CD1c-positive myeloid dendritic cell (primary cell): ENCODE data around the gene LAG3.
"Not testable (repeated sequence)": the region's sequence is repeated elsewhere in the genome, so short reads cannot be mapped to it uniquely, and the experiment has no call there.

Experiments used
- DNase-seq: peaks from one replicate; pipeline ENCODE4 v3.0.0-alpha.2; 2016; ENCODE audit errors: extremely low spot score

Gene LAG3

DNA sequence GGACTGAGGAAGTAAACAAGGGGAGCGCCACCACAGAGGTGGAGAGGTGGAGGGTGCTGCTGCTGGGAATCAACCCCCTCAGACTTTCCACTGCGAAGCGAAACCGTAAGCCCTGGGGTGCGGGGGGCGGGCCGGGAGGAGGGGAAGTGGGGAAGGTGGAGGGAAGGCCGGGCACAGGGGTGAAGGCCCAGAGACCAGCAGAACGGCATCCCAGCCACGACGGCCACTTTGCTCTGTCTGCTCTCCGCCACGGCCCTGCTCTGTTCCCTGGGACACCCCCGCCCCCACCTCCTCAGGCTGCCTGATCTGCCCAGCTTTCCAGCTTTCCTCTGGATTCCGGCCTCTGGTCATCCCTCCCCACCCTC, at the start of gene LAG3:
Gene LAG3, plus strand, starts transcription at position 190 of the 365 bp plus-strand sequence. CDS start 333 bp downstream, outside the sequence.
- peak; percentile 31 for DNase-seq

DNA sequence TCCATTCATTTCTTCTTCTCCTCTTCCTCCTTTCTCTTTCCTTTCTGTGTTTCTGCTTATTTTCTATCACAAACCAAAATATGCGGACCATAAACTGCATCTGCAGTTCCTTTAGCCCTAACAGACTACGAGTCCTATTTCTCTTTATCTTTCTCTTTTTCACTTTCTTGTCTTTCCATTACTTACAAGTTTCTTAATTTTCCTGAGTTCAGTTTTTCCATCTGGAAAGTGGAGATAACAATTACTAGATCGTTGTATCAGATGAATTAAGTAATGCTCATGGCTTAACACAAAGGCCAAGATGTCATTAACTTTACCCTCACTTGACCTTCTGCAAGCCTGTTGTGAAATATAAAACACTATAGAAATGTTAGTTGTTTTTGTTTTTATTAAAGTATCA, 49.5 kb upstream of the LAG3 start:
- no peak for DNase-seq

DNA sequence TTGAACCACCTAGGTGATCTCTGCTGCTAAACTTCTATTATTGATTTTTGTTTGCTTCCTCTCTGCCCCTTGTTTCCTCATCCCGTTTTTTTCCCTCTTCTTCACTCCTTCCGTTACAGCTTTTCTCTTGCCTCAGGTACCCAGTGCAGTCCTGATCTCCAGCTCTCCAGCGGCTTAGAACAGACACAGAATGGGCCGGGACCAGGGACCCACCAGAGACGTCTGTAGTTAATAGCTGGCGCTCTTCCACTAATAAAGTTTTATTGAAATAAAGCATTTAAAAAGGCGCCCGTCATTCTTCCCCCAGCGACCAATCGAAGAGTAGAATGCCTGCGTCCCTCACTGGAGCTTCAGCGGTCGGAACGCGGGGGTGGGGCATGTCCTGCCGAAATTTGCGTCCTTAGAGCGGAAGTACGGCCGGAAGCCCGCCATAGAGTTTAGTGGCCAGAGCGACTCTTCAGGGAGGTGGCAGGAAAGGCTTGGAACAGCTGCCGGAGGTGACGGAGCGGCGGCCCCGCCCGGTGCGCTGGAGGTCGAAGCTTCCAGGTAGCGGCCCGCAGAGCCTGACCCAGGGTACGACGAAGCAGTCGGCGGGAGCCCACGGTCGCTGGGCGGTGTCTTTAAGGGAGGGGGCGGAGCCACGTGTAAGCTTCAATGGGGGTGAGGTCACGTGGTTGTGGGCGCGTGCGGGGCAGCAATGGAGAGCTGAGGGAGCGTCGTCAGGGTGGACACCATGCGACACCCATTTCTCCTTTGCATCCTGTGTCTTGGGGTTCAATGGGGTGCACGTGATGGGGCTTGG, 48.5 kb upstream of the LAG3 start, which contains the start of gene COPS7A:
Gene COPS7A, plus strand, starts transcription at position 440 of the 802 bp plus-strand sequence. CDS start 611 bp downstream, outside the sequence.
- DNase-seq = peak; percentile 98

DNA sequence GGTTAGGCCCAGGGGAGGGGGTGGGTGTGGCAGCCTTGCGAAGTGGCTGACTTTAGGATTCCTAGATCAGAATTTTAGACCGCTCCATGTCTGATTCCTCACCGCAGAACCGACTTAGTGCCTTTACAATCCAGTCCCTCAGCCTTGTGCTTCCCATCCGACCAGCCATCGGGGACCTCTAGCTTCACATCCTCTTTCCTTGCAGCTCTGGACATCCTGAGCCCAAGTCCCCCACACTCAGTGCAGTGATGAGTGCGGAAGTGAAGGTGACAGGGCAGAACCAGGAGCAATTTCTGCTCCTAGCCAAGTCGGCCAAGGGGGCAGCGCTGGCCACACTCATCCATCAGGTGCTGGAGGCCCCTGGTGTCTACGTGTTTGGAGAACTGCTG, 47.9 kb upstream of the LAG3 start:
- DNase-seq = peak; percentile 77

DNA sequence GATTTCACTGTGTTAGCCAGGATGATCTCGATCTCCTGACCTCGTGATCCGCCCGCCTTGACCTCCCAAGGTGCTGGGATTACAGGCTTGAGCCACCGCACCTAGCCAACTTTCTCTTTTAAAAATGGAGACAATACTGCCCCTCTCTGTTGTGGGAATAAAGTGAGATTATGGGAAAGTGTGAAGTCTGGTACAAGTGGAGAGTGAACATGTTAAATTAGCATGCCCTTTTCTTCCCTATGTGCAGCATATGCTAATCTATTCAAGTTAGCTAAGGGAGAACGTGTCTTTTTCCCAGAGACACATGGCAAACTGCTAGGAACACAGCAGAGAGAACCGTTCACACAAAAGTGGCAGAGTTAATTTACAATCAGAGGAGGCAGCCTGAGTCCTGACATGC, 47.0 kb upstream of the LAG3 start:
- no peak for DNase-seq

DNA sequence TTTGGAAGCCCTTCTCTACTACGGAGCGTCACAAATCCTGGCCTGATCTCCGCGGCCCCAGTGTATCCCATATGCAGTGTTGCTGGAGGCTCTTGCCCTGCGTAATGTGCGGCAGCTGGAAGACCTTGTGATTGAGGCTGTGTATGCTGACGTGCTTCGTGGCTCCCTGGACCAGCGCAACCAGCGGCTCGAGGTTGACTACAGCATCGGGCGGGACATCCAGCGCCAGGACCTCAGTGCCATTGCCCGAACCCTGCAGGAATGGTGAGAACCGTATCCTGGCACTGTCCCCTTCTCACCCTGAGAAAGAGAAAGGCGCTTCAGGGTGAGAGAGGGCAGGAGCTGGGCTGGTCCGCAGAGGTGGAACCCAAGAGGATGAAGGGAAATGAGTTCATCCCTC, 43.1 kb upstream of the LAG3 start:
- DNase-seq = no peak

DNA sequence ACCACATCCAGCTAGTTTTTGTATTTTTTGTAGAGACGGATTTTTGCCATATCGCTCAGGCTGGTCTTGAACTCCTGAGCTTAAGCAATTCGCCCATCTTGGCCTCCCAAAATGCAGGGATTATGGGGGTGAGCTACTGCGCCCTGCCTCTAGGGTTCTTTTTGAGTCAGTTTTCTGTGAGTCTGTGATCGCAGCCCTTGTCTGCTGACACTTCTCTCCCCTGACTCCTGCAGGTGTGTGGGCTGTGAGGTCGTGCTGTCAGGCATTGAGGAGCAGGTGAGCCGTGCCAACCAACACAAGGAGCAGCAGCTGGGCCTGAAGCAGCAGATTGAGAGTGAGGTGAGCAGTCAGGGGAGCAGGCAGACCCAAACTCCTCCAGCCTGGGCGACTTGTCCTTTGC, 42.2 kb upstream of the LAG3 start:
- DNase-seq = no peak

DNA sequence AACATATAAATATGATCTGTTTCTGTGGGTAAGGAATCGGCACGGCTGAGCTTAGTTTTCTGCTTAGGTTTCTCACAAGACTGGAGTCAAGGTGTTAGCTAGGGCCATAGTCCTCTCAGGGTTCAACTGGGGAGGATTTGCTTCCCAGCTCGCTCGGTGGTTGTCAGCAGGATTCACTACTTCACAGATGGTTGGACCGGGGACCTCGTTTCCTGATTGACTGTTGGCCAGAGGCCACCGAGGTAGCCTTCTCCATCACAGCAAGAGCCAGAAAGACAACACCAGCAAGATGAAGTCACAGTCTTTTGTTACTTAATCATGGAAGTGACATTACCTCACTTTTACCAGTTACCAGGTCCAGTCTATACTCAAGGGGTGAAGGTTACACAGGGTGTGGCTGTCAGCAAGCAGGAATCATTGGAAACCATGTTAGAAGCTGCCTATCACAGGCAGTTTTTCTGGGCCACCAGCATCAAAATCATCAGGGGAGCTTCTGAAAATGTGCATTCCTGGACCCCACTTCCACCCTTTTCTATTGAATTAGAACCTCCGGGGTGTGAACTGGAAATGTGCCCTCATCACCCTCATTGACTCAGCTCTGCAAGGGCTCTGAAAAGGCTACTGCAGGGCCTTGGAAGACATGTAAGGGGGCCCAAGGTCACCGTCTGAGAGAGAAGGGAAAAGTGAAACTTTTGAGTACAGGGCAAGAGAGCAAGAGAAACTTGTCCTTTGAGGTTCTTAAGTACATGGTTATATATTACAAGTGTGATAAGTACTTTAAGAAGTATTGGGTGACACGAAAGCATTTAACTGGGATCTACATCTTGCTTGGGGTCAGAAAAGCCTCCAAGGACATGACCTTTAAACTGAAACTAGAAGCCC, 37.6 kb upstream of the LAG3 start:
- no peak for DNase-seq

DNA sequence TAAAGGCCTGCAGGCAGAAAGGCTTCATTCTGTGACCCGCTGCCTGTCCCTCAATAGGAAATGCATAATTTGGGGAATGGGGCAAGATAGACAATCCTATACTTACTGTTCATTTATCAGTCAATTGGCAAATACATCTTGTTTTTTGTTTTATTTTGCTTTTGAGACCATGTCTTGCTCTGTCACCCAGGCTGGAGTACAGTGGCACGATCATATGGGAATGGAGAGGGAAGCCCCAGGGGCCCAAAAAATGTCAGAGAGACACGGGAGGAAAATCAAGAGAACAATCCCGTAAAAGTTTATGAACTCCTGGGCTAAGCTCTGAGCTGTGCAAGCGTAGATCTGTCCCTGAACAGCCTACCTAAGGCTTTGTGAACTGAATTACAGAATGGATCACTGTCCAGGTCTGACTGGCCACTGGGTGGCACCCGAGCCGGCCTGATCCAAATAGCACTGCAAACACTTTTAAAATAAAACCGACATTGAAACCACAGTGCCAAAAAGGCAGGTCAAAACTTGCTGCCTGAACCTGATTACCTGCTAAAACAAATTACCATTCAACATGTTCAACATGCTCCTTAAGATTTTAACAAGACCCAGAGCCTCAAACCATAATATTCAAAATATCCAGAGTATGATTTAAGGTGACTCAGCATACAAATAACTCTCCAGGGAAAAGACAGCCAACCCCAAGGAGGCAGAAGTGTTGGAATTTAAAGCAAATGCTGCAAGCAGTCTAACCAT, 36.7 kb upstream of the LAG3 start:
- peak; percentile 55 for DNase-seq

DNA sequence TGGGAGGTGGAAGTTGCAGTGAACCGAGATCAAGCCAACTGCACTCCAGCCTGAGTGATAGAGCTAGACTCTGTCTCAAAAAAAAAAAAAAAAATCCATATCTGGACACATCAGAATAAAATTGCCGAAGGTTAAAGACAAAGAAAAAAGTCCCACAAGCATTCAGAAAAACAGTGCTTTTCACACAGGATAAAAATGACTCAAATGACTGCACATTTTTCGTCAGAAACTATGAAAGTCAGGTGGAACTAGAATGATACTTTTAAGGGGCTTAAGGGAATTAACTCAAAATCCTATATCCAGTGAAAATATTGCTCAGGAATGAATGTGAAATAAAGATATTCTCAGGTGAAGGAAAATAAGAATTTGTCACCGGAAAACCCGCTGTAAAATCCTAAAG, 35.6 kb upstream of the LAG3 start:
- no peak for DNase-seq

DNA sequence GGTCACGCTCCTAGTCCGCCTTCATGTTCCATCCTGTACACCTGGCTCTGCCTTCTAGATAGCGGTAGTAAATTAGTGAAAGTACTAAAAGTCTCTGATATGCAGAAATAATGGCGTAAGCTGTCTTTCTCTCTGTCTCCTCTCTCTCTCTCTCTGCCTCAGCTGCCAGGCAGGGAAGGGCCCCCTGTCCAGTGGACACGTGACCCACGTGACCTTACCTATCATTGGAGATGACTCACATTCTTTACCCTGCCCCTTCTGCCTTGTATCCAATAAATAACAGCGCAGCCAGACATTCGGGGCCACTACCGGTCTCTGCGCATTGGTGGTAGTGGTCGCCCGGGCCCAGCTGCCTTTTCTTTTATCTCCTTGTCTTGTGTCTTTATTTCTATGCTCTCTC, 30.2 kb upstream of the LAG3 start:
- DNase-seq = not testable (repeated sequence)

DNA sequence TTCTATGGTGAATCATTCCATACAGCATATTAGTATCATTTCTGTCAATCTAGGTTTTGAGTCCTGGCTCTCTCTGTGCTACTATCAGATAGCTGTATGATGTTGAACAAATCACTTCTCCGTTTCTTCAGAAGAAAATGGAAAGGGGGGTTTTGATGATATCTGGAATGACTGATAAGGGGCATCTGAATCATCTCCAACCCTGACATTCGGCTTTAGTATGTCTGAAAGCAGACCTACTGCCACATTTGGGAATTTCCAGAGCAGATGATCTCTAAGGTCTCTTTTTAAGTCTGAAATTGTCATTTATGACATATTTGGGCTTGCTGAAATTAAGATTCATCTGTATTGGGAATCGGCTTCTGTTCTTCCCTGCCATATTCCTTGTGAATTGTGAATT, 29.5 kb upstream of the LAG3 start:
- no peak for DNase-seq

DNA sequence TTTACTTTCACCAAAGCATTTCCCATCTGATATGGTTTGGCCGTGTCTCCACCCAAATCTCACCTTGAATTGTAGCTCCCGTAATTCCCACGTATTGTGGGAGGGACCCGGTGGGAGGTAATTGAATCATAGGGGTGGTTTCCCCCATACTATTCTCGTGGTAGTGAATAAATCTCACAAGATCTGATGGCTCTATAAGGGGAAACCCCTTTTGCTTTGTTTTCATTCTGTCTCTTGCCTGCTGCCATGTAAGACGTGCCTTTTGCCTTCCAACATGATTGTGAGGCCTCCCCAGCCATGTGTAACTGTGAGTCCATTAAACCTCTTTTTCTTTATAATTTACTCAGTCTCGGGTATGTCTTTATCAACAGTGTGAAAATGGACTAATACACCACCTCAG, 29.0 kb upstream of the LAG3 start:
- DNase-seq = not testable (repeated sequence)

DNA sequence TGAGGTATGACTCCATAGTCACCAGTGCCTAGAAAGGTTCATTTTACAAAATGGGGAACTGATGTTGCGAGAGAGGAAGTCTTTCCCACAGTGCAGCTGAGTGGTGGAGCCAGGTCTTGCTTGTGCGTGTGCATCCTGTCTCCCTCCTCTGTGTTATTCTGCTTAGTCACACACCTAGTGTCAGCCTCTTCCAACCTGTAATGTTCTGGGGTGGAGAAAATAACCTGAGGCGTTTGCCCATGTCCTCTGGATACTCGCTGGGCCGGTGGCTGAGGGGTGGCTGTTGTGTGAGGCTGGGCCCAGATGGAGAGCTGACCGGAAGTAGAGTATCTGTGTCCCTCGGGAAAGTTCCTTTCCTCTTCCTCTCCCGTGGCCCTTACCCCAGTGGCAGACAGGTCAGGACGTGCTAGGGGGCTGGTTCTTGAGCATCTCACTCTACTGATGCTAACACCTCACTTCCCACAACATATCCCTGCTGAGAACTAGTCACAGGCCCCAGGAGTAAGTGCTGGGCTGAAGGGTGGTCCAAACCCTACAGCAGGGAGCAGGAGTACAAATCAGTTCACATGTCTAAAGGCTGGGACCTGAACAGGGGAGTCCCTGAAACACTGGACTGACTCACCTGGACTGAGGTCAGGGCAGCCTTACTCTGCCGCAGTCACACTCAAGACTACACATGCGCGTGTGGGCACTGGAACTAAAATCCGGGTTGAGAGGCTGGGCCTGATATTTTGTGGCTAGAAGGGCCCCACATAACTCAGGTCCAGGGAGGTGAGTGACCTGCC, 26.4 kb upstream of the LAG3 start:
- peak; percentile 90 for DNase-seq

DNA sequence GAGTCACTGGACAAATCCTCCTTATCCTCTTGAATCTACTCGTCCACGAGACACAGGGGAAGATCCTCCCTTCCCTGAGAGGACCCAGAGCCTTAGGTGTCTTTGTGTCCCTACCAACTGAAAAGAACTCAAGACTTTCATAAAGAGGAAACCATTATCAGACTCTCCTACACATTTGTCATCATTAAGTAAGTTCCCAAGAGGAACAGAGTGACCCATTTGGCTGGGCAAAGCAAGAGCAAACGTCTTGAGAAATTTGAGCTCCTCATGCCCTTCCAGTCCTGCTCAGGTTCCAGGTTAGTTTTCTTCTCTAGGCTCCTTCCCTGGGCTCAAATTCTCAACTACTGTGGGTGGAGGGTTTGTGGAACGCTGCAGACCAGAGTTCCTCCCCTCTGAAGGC, 25.1 kb upstream of the LAG3 start:
- DNase-seq = peak; percentile 38

DNA sequence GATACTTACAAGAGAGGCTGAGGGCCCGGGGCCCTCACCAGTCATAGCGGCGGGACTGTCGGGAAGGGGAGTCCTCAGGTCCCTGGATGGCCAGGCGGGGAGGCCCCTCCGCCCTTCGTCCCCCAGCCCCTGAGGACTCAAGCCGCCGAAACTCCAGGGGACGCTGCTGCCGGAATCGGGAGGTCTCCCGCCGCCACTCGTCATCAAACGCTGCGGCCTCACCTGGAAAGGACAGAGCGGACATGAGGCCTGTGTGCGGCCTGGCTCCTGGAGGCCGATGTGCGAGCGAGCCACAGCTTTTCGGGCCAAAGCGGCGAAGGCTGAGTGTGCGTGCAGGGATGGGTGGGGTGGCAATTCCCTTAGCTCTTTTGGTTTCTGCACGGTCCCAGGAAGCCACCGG, 23.6 kb upstream of the LAG3 start:
- no peak for DNase-seq

DNA sequence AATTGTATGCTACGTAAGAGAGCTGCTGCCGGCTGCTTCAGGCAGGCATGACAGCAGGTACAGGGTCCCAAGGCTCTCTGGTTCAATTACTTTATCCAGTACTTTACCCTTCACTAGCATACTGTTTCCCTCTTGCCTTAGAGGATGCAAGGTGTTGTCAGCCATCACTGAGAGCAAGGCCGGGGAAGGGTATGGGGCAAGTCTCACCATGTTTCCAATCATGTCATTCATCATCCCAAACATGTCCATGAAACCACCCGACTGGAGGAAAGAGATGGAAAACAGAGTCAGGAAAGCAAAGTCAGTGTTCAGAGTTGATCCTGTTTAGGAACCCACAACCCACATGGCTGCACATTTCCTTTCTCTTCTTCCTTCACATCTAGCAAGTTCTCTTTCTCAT, 21.8 kb upstream of the LAG3 start:
- DNase-seq = no peak

DNA sequence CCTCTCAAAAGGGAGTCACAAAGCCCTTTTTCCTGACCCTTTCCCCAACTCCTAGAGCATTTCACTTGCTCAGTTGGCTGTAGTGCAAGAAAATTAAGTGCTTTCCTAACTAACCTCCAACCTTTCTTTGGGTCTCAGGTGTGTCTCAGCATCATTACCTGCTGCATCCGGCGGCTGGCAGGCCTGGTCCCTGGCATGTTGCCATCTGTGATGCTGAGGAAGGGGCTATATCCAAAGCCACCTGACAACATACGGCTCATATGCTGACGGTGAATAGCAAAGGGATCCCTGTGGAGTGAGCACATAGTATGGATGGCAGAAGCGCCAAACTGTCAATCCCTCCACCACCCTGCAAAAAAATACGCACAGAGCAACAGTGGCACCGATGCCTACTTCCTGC, 20.6 kb upstream of the LAG3 start:
- DNase-seq = no peak

DNA sequence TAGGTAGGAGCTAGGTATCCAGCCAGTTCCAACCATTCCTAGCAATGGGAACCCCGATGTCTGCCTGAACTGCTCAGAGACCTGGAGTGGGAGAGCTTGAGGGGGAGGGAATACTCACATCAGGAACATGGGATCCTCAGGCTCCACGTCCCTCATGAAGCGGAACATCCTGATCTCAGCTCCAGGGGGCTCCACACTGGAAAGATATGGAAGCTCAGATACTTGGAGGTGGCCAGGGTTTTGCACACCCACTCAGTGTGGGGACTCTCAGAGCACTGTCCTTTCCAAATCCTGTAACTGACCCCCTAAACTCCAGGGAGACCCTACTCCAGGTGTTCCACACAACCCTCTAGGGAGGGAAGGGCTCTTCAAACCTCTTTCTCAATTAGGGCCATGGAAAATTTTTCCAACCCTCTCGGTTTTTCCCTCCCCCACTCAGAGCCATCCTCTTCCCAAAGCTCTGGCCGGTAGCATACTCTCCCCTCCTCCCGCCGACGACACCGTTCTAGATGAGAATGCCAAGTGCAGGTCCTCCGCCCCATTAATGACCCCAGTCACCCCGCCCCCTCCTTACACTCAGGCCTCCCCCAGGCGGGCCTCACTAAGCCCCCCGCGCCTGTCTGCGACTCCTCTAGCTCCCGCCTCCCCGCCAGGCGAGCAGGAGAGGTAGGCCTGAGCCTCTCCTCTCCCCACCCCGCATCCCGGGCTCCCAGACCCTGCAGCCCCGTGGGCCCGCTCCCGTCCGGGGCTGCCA, 20.0 kb upstream of the LAG3 start:
- no peak for DNase-seq

DNA sequence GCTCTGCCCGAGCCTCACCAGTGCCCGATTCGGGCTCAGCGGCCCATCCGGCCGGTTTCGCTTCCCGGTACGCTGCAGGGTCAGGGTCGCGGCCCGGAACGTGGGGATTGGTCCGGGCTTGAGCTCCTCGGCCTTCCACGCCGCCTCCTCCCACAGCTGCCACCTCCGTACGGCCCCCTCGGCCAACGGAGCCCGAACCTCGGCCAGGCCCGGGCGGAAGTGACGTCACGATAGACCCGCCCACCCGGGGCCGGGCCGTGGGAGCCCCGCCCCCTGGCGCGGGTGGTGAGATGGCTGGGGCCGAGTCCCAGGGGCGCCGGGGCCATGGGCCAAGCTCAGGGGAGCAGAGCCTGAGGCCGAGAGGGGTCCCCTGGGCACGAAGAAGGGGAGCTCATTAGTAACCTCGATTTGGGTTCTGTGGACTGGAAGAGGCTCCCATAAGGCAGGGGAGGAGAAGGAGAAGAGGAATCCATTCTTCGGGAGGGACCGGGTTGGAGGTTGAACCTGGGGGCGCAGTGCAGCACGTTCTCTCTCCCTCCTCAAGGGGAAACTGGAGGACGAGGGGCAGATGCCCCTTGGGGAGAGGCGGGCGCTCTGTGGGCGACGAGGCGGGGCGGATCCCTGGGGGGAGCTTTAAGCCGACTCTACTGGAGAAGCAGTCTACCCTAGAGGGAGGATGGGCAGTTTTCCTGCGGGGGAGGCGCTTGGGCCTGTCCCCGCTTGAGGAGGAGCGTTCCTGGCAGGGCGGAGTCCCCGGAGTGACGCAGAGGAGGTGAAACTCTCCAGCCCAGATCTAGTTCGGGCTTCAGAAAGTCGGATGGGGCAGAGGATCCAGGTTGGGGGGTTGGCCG, 19.2 kb upstream of the LAG3 start, which contains the start of gene MLF2:
Gene MLF2, minus strand, starts transcription at position 221 of the 851 bp plus-strand sequence. CDS start 807 bp downstream, outside the sequence.
- DNase-seq = peak; percentile 98
